ENCODE data around the gene USP2.

Gene USP2

GRCh38 chr11:119356349-119357031, 25.0 kb downstream of the USP2 start:
- ChIA-PET CTCF (interaction anchor here (0.6 to 1.8 kb wide), 8 partner anchors 8 to 147 kb away, joined by 3 to 8 read pairs (median 4); no protein-coding TSS in a partner anchor), POLR2A (no interaction called here)
- DNase-seq (ENCODE audit: extremely low spot score), result no peak
- TF ChIP-seq NFRKB (IDR thresholded peaks at IDR 0.05) (no peak), L3MBTL2 (conservative IDR thresholded peaks at IDR 0.05) (no peak), HDGF (IDR thresholded peaks at IDR 0.05; ENCODE audit: borderline replicate concordance) (no peak), SP1 (IDR thresholded peaks at IDR 0.05) (no peak), TARDBP (IDR thresholded peaks at IDR 0.05) (no peak), CTBP1 (IDR thresholded peaks at IDR 0.05; ENCODE audit: borderline replicate concordance) (no peak), FOXA1 (IDR thresholded peaks at IDR 0.05) (no peak), LEF1 (IDR thresholded peaks at IDR 0.05; ENCODE audit: borderline replicate concordance) (no peak), FOXM1 (IDR thresholded peaks at IDR 0.05; ENCODE audit: borderline replicate concordance) (no peak), ARNT (IDR thresholded peaks at IDR 0.05) (no peak), FOXK2 (IDR thresholded peaks at IDR 0.05) (no peak), ELF4 (IDR thresholded peaks at IDR 0.05) (no peak), SUZ12 (IDR thresholded peaks at IDR 0.05) (no peak)
- TF ChIP-seq, protein P1, sequence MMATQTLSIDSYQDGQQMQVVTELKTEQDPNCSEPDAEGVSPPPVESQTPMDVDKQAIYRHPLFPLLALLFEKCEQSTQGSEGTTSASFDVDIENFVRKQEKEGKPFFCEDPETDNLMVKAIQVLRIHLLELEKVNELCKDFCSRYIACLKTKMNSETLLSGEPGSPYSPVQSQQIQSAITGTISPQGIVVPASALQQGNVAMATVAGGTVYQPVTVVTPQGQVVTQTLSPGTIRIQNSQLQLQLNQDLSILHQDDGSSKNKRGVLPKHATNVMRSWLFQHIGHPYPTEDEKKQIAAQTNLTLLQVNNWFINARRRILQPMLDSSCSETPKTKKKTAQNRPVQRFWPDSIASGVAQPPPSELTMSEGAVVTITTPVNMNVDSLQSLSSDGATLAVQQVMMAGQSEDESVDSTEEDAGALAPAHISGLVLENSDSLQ (IDR thresholded peaks at IDR 0.05), result no peak

DNA sequence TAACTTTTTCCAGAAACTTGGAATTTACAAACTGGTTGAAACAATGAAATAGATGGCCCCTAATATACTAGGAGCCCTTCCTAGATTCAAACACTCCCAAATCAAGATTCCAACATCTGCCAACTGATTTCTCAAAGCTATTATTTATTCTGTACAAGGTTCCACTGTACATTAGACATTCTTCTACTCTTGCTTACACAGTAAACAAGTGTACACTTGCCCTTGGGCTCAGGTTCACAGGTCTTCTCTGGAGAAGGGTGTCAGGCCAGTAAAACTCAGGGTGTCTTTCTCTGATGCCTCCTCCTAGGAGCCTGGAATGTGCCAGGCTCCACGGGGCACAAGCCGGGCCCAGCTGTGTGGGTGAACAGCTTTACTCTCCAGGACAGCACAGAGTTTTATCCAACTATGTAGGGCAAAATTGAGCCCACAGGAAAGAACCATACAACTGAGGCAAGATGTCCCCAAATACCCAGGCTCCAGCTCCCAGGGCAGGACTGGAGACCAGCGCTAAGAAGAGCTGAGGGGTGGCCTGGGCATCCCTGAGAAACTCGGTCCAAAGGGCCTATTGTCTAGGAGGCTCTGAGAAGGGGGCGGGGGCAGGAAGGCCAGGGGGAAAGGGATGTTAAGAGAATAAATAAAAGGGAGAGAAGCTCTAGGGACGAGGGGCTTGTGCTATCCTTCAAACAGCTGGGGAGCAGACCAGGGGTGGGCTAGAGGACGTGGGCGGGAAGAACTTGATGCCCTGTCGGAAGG, 26.2 kb downstream of the USP2 start:
- TF ChIP-seq, protein P1 (IDR thresholded peaks at IDR 0.05), result no peak
- POLR2A ChIA-PET, result no interaction called here
- no peak for DNase-seq (ENCODE audit: extremely low spot score)
- CTCF ChIA-PET, result interaction anchor here (0.6 to 1.8 kb wide), 4 partner anchors 9 to 121 kb away, joined by 3 to 8 read pairs (median 4); no protein-coding TSS in a partner anchor

GRCh38 chr11:119352857-119353260, 28.6 kb downstream of the USP2 start:
- POLR2A ChIA-PET, result no interaction called here
- CTCF ChIA-PET, result interaction anchor here (1.5 to 1.7 kb wide), 2 partner anchors 13 to 15 kb away, joined by 5 read pairs; no protein-coding TSS in a partner anchor
- TF ChIP-seq BHLHE40 (IDR thresholded peaks at IDR 0.05; ENCODE audit: borderline replicate concordance), result no peak
- no peak for TF ChIP-seq ELF4 (IDR thresholded peaks at IDR 0.05)
- no peak for TF ChIP-seq SP1 (IDR thresholded peaks at IDR 0.05)
- no peak for TF ChIP-seq FOXA1 (IDR thresholded peaks at IDR 0.05)
- TF ChIP-seq L3MBTL2 (conservative IDR thresholded peaks at IDR 0.05), result no peak
- no peak for TF ChIP-seq SUZ12 (IDR thresholded peaks at IDR 0.05)
- no peak for TF ChIP-seq HDGF (IDR thresholded peaks at IDR 0.05; ENCODE audit: borderline replicate concordance)
- TF ChIP-seq NFRKB (IDR thresholded peaks at IDR 0.05), result no peak
- DNase-seq (ENCODE audit: extremely low spot score), result no peak

GRCh38 chr11:119351232-119351631, 30.3 kb downstream of the USP2 start:
- TF ChIP-seq ZNF384 (IDR thresholded peaks at IDR 0.05) (no peak), ELF4 (IDR thresholded peaks at IDR 0.05) (no peak), LEF1 (IDR thresholded peaks at IDR 0.05; ENCODE audit: borderline replicate concordance) (no peak), HDGF (IDR thresholded peaks at IDR 0.05; ENCODE audit: borderline replicate concordance) (no peak), L3MBTL2 (conservative IDR thresholded peaks at IDR 0.05) (no peak), BHLHE40 (IDR thresholded peaks at IDR 0.05; ENCODE audit: borderline replicate concordance) (no peak), TARDBP (IDR thresholded peaks at IDR 0.05) (no peak), NFRKB (IDR thresholded peaks at IDR 0.05) (no peak), FOXA1 (IDR thresholded peaks at IDR 0.05) (no peak)
- TF ChIP-seq, protein P1 (IDR thresholded peaks at IDR 0.05), result no peak
- POLR2A ChIA-PET, result interaction anchor here (1.3 kb wide), 1 partner anchor 14 kb away, joined by 3 read pairs; no protein-coding TSS in a partner anchor
- DNase-seq (ENCODE audit: extremely low spot score), result no peak
- CTCF ChIA-PET, result interaction anchor here (0.6 to 1.0 kb wide), 2 partner anchors 11 to 27 kb away, joined by 3 to 4 read pairs; no protein-coding TSS in a partner anchor

GRCh38 chr11:119350302-119350701, 31.2 kb downstream of the USP2 start:
- no peak for TF ChIP-seq CTBP1 (IDR thresholded peaks at IDR 0.05; ENCODE audit: borderline replicate concordance)
- no peak for TF ChIP-seq ZNF384 (IDR thresholded peaks at IDR 0.05)
- no peak for TF ChIP-seq FOXM1 (IDR thresholded peaks at IDR 0.05; ENCODE audit: borderline replicate concordance)
- TF ChIP-seq FOXA1 (IDR thresholded peaks at IDR 0.05), result no peak
- no peak for TF ChIP-seq BHLHE40 (IDR thresholded peaks at IDR 0.05; ENCODE audit: borderline replicate concordance)
- no peak for TF ChIP-seq SP1 (IDR thresholded peaks at IDR 0.05)
- no peak for DNase-seq (ENCODE audit: extremely low spot score)
- CTCF ChIA-PET, result interaction anchor here (0.6 to 1.0 kb wide), 2 partner anchors 10 to 26 kb away, joined by 3 to 4 read pairs; no protein-coding TSS in a partner anchor
- POLR2A ChIA-PET, result interaction anchor here (0.7 to 1.3 kb wide), 2 partner anchors 13 to 16 kb away, joined by 3 to 4 read pairs; no protein-coding TSS in a partner anchor

DNA sequence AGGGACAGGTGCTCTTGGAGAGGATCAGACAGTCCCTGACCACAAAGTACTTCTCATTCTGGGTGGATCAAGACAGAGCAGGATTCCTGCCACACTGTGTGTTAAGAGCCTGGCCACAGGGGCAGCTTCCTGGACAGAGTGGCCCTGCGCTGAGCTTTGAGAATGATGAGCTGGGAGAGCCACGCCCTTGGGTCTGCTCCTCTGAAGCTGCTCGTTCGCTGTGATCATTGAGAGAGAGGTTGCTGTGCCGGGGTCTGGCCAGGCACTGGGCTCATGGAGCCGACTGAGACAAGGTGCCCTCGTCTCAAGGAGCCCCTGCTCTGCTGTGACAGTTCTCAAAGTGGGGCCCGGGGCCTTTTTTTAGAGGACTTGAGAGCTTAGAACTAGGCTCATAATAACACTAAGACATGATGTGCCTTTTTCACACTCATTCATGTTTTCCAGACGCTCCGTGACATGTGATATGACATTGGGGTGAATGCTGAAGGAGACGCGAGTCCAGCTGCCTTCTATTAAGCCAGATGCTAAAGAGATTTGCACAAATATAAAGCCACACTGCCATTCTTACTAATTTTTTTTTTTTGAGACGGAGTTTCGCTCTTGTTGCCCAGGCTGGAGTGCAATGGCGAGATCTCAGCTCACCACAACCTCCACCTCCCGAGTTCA, 33.4 kb downstream of the USP2 start:
- TF ChIP-seq FOXA1 (IDR thresholded peaks at IDR 0.05) (no peak), NFRKB (IDR thresholded peaks at IDR 0.05) (no peak), L3MBTL2 (conservative IDR thresholded peaks at IDR 0.05) (no peak), ELF4 (IDR thresholded peaks at IDR 0.05) (no peak), ZNF384 (IDR thresholded peaks at IDR 0.05) (no peak), BHLHE40 (IDR thresholded peaks at IDR 0.05; ENCODE audit: borderline replicate concordance) (no peak), ARNT (IDR thresholded peaks at IDR 0.05) (no peak)
- TF ChIP-seq, protein P1 (IDR thresholded peaks at IDR 0.05), result no peak
- POLR2A ChIA-PET, result no interaction called here
- CTCF ChIA-PET, result interaction anchor here (0.8 to 1.5 kb wide), 3 partner anchors 8 to 34 kb away, joined by 3 to 5 read pairs (median 3); no protein-coding TSS in a partner anchor
- DNase-seq (ENCODE audit: extremely low spot score), result no peak
